Dendritic cell treated with granulocyte-macrophage colony-stimulating factor and Interleukin-4, amounts not matched to agents 40 ng/mL and 50 ng/mL, for 4 days (primary cell): Measurements from ENCODE around the gene FRG1.
"Not testable (repeated sequence)": the region's sequence is repeated elsewhere in the genome, so short reads cannot be mapped to it uniquely, and the experiment has no call there.

Experiments used
- H3K27ac Mint-ChIP-seq: one replicate; pipeline ENCODE4 v1.8.0; 2022; ENCODE audit warnings: mild to moderate bottlenecking, mixed read lengths
- H3K27me3 Mint-ChIP-seq: one replicate; pipeline ENCODE4 v1.8.0; 2022; ENCODE audit warnings: mild to moderate bottlenecking, mixed read lengths
- H3K36me3 Mint-ChIP-seq: one replicate; pipeline ENCODE4 v1.8.0; 2022; ENCODE audit warnings: low read depth, mixed read lengths
- H3K4me1 Mint-ChIP-seq: one replicate; pipeline ENCODE4 v1.8.0; 2022; ENCODE audit warnings: low read depth, mixed read lengths
- H3K4me3 Mint-ChIP-seq: one replicate; pipeline ENCODE4 v1.8.0; 2022; ENCODE audit warnings: mild to moderate bottlenecking, moderate library complexity, mixed read lengths
- H3K9me3 Mint-ChIP-seq: one replicate; pipeline ENCODE4 v1.8.0; 2022; ENCODE audit warnings: mixed read lengths
- intact Hi-C: fragments of 100-400 bp; cut with micrococcal nuclease; formaldehyde crosslinking; loops from one replicate; pipeline ENCODE4 v1.15.0; 2022

The FRG1 gene

GRCh38 chr4:189973646-189974045 lies 33.0 kb downstream of the FRG1 start:
- Mint-ChIP-seq H3K9me3 (no peaks in the 10 kb centered on the region), H3K36me3 (no peaks in the 10 kb centered on the region), H3K27ac (no peak overlapping the region), H3K4me1 (no peaks in the 10 kb centered on the region), H3K4me3 (no peak overlapping the region), H3K27me3 (peaks cover 15% of the 10 kb centered on the region)
- intact Hi-C loops, result no loop called here

DNA sequence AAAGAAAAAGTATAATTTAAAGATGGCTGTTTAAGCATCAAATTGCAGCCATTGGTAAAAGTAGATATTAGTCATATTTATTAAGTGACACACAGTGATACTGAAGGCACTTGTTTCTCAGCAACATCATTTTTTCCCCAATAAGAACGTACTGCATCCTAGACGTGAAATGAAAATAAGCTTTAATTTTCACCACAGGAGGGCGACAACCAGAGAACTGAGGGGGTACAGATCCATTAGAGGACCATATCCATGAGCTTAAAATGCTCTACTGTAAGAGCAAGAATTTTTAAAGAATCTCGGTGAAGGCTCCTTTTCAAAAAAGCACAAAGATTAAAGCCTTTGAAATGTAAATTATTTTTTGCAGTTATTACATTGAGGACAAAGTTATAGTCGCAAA lies 33.4 kb downstream of the FRG1 start:
- H3K36me3 Mint-ChIP-seq, result no peaks in the 10 kb centered on the region
- intact Hi-C loops, result no loop called here
- H3K4me1 Mint-ChIP-seq, result no peaks in the 10 kb centered on the region
- no peak overlapping the region for H3K4me3 Mint-ChIP-seq
- H3K27me3 Mint-ChIP-seq, result peaks cover 15% of the 10 kb centered on the region
- H3K9me3 Mint-ChIP-seq, result no peaks in the 10 kb centered on the region
- H3K27ac Mint-ChIP-seq, result no peak overlapping the region

DNA sequence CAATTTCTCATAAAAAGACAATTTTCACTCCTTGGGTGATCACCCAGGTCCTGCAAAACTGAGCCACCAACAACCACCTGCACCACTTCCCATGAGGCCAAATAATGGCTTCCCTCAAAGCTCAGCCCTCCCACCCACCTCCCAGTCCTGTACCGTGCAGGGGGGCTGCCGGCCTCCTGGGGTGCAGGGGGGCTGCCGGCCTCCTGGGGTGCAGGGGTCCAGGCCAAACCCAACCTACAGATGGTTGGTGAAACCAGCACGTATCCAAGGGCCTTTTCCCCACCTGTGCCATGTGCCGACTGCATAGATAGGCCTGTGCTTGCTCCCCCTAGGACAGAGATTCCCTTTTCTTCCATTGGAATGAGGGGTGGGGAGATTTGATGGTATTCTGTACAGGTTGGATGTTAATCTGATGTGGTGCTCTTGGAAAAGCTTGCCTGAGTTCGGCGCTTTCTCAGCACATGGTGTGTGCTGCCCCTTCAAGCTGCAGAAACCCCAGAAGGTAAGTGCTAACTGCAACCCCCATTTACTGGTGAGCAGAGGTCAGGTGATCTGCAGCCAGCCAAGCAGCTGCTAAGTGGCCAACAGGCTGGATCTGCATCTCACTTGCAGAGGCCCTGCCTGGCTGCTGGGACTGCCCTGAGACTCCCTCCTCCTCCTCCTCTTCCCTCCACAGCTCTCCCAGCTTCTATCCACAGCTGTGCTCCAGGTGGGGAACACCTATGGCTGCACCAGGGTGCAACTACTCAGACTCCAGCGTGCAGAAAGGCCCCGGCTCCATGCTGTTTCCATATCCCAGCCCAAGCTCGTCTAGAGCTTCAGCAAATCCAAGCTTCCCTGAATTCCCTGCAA lies 38.8 kb downstream of the FRG1 start:
- Mint-ChIP-seq H3K4me3 (no peak overlapping the region), H3K27ac (no peak overlapping the region)
- intact Hi-C loops, result no loop called here

GRCh38 chr4:189980292-189980691 lies 39.6 kb downstream of the FRG1 start:
- H3K4me1 Mint-ChIP-seq, H3K27me3 Mint-ChIP-seq, H3K4me3 Mint-ChIP-seq, H3K9me3 Mint-ChIP-seq, H3K36me3 Mint-ChIP-seq, intact Hi-C loops, H3K27ac Mint-ChIP-seq: not testable (repeated sequence)

More for the DNA sequence above, 38.8 kb downstream of the FRG1 start:
- H3K27me3 Mint-ChIP-seq, result peaks cover 12% of the 10 kb centered on the region
- H3K4me1 Mint-ChIP-seq, result no peaks in the 10 kb centered on the region
- no peaks in the 10 kb centered on the region for H3K36me3 Mint-ChIP-seq
- H3K9me3 Mint-ChIP-seq, result no peaks in the 10 kb centered on the region

DNA sequence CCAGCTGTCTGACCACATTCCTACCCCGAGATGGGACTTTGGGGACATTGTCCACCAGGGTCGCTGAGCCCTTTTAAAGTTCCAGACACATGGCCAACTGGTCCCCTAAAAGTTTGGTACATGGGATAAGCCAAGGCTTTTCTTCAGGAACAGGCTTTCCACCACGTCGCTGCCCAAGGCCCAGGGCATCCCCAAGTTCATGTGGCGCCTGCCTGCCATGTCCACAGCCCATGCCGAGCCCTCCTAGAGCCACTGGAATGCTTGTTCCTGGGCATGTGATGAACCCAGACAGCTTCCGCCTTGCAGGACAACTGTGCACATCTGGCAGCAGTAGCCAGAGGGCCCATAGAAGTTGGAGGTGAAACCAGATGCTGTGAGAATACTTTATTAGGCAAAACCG lies 41.3 kb downstream of the FRG1 start:
- Mint-ChIP-seq H3K9me3 (no peaks in the 10 kb centered on the region), H3K4me1 (no peaks in the 10 kb centered on the region), H3K27me3 (peaks cover 7% of the 10 kb centered on the region), H3K27ac (no peak overlapping the region), H3K36me3 (no peaks in the 10 kb centered on the region), H3K4me3 (no peak overlapping the region)
- intact Hi-C loops, result no loop called here

DNA sequence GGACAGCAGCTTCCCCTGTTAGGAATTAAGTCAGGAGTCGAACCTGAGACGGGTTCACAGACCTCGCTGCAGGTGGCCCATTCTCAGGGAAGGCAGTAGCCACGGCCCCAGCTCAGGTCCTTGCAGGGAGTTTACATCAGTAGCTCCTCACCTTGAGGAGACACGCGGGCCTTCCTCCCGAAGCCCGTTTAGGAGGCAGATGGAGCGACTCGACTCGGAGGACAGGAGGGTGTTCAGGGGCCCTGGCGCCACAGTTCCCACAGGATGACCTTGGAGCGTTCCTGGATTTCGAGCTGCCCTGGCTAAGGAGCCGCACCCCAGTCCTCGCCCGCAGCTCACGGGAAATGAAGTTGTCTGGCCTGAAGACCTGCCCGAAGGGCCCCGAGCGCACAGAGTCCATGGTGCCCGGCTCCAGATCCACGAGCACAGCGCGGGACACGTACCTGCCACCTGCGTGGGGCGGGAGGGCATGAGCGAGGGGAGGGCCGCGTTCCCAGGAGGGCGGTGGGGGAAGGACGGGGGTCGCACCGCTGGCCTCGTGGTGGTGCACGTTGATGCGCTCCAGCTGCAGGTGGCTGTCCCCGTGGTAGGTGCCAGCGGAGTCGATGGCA lies 43.3 kb downstream of the FRG1 start:
- H3K27me3 Mint-ChIP-seq, H3K4me1 Mint-ChIP-seq, H3K36me3 Mint-ChIP-seq, intact Hi-C loops, H3K27ac Mint-ChIP-seq, H3K4me3 Mint-ChIP-seq, H3K9me3 Mint-ChIP-seq: not testable (repeated sequence)

GRCh38 chr4:189984661-189985060 lies 44.0 kb downstream of the FRG1 start:
- H3K4me3 Mint-ChIP-seq, H3K27me3 Mint-ChIP-seq, intact Hi-C loops, H3K4me1 Mint-ChIP-seq, H3K36me3 Mint-ChIP-seq, H3K27ac Mint-ChIP-seq, H3K9me3 Mint-ChIP-seq: not testable (repeated sequence)

- not testable (repeated sequence) for H3K27me3 Mint-ChIP-seq
These were observed 45.1 kb downstream of the FRG1 start for GRCh38 chr4:189985651-189986243.

GRCh38 chr4:189988877-189989431 lies 48.3 kb downstream of the FRG1 start:
- no peaks in the 10 kb centered on the region for H3K4me1 Mint-ChIP-seq
- intact Hi-C loops, result no loop called here
- no peaks in the 10 kb centered on the region for H3K36me3 Mint-ChIP-seq
- no peak overlapping the region for H3K27ac Mint-ChIP-seq
- H3K27me3 Mint-ChIP-seq, result peaks cover 2% of the 10 kb centered on the region
- no peaks in the 10 kb centered on the region for H3K9me3 Mint-ChIP-seq
- H3K4me3 Mint-ChIP-seq, result no peak overlapping the region

More at GRCh38 chr4:189985651-189986243, 45.1 kb downstream of the FRG1 start:
- H3K4me3 Mint-ChIP-seq, intact Hi-C loops, H3K4me1 Mint-ChIP-seq, H3K27ac Mint-ChIP-seq, H3K36me3 Mint-ChIP-seq, H3K9me3 Mint-ChIP-seq: not testable (repeated sequence)

DNA sequence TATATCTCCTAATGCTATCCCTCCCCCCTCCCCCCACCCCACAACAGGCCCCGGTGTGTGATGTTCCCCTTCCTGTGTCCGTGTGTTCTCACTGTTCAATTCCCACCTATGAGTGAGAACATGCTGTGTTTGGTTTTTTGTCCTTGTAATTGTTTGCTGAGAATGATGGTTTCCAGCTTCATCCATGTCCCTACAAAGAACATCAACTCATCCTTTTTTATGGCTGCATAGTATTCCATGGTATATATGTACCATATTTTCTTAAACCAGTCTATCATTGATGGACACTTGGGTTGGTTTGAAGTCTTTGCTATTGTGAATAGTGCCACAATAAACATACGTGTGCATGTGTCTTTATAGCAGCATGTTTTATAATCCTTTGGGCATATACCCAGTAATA lies 49.3 kb downstream of the FRG1 start:
- H3K27ac Mint-ChIP-seq, H3K27me3 Mint-ChIP-seq, H3K9me3 Mint-ChIP-seq, H3K36me3 Mint-ChIP-seq, intact Hi-C loops, H3K4me1 Mint-ChIP-seq, H3K4me3 Mint-ChIP-seq: not testable (repeated sequence)
